Heart left ventricle (tissue), 13 donors: ENCODE results near the gene IGFBP6.

Experiments used
- POLR2A ChIP-seq, 2 donors: fragments of 450-650 bp; IDR thresholded peaks; one replicate each; pipeline ENCODE4 v1.6.1; 2017; ENCODE audit warnings: antibody characterized with exemption in 2 of 2, mild to moderate bottlenecking in 2 of 2, moderate library complexity in 2 of 2
- TF ChIP-seq, protein P1 (sequence below), 12 donors: fragments of 200-600 bp; sonication (generic) in 4 of 12; IDR thresholded peaks; one replicate each; pipeline versions ENCODE4 v1.5.0 to v1.8.0; 2018 to 2022; ENCODE audit warnings: antibody characterized with exemption in 12 of 12, mild to moderate bottlenecking in 5 of 12
- donor health status: ischemic (EF 13 %, LVEDD 7.1; RV severe dilation, severe dysfunction).
- donor health status: DM: no; HTN: yes; CAD: no.
- donor health status: DM: no; HTN: no; CAD: no.
- donor health status: ischemic (EF 25% LVEDD 6.9; RV normal size, moderate dysfunction).
- donor health status: ischemic (EF 25% LVEDD 5.7; RV mildly dilated, moderate dysfunction).
- donor health status: ischemic (EF 35%, LVEDD 5.7; RV mildly dilated, moderate dysfunction).
- donor health status: nonischemic (EF 11% LVEDD 7.7; RV severe dilation, severe dysfunction).
- donor health status: DM: yes; HTN: yes; CAD: no.
- donor health status: PGD.
- donor health status: ischemic (EF 29% LVEDD 5.4; RV normal size, mild dysfunction).
- donor health status: nonischemic (EF 23%, LVEDD 6.1; RV moderate dilation, normal function).

GRCh38 chr12:53118751-53119300 lies 21.4 kb downstream of the IGFBP6 start:
- TF ChIP-seq, protein P1, sequence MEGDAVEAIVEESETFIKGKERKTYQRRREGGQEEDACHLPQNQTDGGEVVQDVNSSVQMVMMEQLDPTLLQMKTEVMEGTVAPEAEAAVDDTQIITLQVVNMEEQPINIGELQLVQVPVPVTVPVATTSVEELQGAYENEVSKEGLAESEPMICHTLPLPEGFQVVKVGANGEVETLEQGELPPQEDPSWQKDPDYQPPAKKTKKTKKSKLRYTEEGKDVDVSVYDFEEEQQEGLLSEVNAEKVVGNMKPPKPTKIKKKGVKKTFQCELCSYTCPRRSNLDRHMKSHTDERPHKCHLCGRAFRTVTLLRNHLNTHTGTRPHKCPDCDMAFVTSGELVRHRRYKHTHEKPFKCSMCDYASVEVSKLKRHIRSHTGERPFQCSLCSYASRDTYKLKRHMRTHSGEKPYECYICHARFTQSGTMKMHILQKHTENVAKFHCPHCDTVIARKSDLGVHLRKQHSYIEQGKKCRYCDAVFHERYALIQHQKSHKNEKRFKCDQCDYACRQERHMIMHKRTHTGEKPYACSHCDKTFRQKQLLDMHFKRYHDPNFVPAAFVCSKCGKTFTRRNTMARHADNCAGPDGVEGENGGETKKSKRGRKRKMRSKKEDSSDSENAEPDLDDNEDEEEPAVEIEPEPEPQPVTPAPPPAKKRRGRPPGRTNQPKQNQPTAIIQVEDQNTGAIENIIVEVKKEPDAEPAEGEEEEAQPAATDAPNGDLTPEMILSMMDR (IDR thresholded peaks at IDR 0.05) = no peak
- no peak for TF ChIP-seq POLR2A (IDR thresholded peaks at IDR 0.05)
